GM21786 (cell line): ENCODE results near the gene ZNF460.

Source experiments
- ATAC-seq: cut with Tn5 transposase; IDR thresholded peaks from one replicate; pipeline ENCODE4 v1.9.1; 2021; ENCODE audit not compliant: unreplicated experiment

ZNF460 gene

DNA sequence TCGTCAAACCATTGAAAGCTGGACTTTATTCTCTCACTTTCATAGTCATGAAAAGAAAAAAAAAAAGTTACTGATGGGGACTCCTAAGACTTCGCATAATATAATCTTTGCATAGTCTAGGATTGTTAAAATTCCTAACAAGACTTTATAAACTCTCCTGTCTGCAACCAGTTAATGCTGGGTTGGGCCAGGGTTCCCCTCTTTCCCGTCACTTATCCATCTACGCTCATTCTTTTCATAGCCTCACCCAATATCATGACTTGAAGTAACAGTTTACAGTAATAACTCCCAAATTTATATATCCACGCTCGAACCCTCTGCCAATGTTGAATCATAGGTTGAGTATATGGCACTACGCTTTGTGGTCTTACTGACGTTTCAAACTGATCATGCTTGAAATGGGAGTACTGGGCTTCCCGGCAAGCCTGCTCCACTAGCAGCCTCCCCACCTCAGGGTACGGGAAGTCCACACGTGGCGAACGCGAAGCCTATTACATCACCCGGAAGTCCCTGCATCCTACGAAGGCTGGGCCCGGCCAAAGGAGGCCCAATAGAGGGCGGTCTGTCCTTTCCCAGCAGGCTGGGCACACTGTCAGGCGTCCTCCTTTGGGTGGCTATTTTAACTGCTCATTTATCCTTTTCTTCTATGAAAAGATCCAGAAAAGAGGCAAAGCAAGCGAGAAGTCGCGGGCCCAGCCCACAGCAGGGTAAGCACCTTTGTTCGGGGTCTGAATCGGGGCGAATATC is 694 bp upstream of the ZNF460 start:
- ATAC-seq, result peak; percentile 63

- no peak for ATAC-seq
Measured at GRCh38 chr19:57280962-57281400, 696 bp downstream of the ZNF460 start.

DNA sequence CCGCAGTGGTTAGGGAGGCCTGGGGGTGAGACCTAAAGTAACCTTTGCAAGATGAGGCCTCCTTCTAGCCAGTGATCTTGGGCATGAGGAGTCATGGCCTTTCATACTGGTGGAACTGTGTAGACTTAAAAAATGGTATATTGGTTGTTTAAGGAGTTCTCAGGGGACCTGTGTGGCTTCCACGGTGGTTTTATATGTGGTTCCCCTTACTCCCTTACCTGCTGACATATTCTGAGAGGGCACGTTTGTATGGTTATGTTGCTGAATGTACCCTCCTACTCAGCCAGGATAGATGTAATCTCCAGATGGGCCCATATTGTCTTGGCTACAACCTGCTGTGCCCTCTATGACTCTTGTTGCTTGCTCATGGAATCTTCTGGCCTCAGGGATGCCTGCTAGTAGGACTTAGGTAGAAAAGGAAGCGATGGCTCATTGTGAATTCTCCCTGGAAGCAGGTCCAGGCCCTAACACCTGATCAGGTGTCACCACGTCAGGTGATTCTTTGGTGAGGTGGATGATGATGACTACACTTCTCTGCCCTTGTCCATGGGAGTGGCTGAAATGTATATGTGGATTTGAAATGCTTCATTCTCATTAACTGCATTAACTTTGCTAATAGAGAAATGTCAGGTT is 1.8 kb downstream of the ZNF460 start:
- ATAC-seq, result no peak

GRCh38 chr19:57288373-57288772 is 8.1 kb downstream of the ZNF460 start:
- no peak for ATAC-seq

DNA sequence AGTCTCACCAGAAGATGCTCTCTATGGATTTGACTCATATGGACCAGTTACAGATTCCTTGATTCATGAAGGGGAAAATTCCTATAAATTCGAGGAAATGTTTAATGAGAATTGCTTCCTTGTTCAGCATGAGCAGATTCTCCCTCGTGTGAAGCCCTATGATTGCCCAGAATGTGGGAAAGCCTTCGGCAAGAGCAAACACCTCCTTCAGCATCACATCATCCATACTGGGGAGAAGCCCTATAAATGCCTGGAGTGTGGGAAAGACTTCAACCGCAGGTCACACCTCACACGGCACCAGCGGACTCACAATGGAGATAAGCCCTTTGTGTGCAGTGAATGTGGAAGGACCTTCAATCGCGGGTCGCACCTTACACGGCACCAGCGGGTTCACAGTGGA is 10.7 kb downstream of the ZNF460 start:
- no peak for ATAC-seq

GRCh38 chr19:57292547-57292946 is 12.3 kb downstream of the ZNF460 start:
- ATAC-seq, result no peak

DNA sequence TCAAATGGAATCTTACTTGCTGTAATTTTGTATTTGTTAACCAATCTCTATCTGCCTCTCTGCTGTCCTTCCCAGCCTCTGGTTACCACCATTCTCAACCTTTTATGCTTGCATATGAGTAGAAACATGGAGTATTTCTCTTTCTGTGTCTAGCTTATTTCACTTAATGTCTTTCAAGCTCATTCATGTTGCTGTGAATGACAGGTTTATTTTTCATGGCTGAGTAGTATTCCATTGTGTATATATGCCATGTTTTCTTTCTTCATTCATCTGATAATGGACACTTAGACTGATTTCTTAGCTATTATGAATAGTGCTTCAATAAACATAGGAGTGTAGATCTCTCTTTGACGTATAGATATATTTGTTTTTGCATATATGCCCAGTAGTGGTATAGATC is 13.4 kb downstream of the ZNF460 start:
- no peak for ATAC-seq

DNA sequence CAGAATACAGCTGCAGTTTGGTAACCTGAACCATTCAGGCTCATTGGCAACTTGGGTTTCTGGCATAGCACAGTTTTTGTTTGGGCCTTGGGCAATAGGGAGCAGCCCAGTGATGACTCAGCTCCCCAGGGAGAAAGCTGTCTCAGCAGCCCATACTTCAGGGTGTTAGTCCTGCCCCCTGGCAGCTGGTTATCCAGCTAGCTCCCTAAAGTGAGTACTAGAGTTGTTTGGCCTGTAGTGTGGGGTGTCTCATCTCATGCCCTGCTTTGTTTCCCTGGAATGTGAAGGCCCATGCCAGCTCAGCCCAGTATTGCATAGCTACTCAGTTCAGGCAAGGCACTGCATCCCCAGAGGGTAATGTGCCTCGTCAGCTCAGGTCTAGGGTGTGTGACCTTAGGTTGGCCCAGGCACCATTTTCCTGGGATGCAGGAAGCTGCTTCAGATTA is 21.8 kb downstream of the ZNF460 start:
- no peak for ATAC-seq

DNA sequence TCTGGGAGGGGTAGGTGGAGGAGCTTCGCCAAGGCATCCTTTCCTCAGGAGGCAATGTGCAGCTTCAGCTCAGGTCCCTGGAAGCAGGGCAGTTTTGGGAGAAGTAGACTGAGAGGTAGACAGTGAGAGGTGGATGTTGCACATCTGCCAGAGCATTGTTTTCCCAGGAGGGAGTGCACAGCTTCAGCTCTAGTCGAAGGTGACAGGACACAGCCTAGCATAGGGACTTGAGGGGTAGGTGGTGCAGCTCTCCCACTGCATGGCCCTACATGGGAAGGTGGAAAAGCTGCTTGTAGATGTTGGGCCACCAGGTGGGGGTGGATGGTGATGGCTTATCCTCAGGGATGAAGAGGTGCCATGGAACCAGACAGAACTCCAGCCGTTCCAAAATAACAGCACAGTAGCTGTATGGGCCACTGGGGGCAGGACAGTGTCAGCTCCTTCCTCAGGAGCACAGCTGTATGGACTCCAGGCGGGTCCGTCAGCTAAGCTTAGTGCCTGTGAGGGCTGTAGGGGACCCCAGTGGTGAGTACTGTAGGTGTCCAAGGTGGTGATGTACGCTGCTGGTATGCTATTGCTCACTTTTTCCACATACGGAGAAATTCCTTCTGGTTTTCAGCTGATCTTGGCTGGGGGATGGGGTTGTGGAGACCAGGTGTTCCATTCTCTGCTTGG is 22.6 kb downstream of the ZNF460 start:
- ATAC-seq, result no peak

- ATAC-seq, result no peak
Measured at GRCh38 chr19:57305056-57305455, 24.8 kb downstream of the ZNF460 start.

- ATAC-seq, result no peak
Measured at GRCh38 chr19:57308514-57308913, 28.2 kb downstream of the ZNF460 start.

GRCh38 chr19:57310792-57311191 is 30.5 kb downstream of the ZNF460 start:
- ATAC-seq, result no peak

DNA sequence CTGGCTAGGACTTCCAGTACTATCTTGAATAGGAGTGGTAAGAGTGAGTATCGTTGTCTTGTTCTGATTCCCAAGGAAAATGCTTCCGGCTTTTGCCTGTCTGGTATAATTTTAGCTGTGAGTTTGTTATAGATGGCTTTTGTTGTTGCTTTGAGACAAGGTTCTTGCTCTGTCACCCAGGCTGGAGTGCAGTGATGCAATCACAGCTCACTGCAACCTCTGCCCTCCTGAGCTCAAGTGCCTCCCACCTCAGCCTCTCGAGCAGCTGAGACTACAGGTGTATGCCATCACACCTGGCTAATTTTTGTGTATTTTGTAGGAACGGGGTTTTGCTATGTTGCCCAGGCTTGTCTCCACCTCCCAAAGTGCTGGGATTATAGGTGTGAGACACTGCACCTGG is 33.9 kb downstream of the ZNF460 start:
- no peak for ATAC-seq

DNA sequence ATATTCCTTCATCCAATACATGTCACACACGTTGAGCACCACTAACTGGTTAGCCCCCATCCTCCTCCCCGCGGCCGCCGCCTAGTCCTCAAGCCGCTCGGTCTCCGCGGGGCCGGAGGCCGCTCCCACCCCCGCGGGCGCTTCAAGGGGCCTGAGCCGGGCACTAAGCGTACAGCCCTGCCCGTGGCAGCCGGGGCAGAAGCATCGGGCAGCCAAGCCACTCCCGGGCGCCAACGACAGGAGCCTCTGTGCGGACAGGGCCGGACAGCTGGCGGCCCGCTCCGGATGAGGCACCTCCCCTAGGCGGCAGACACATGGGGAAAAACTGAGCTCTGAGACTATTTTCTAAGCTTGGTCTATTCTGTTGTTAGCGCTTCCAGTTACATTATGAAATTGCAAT is 37.2 kb downstream of the ZNF460 start:
- ATAC-seq, result no peak

DNA sequence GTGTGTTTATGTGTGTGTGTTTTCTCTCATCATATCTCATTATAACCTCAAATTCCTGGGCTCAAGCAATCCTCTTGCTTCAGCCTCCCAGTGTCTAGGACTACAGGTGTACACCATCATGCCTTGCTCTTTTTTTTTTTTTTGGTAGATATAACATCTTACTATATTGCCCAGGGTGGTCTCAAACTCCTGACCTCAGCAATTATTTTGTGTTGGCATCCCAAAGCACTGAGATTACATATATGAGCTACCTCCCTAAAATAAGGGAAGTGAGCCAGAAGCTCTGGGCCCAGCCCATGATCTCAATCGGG is 39.5 kb downstream of the ZNF460 start:
- no peak for ATAC-seq

- ATAC-seq, result peak; percentile 91
Measured at GRCh38 chr19:57320180-57321084, 40.1 kb downstream of the ZNF460 start, which contains the start of gene ZNF543. TSS of gene ZNF543 (plus strand) at chr19:57320472. CDS start at chr19:57320854, 382 bp downstream.

- no peak for ATAC-seq
Measured at GRCh38 chr19:57321116-57321515, 40.8 kb downstream of the ZNF460 start.

GRCh38 chr19:57321751-57322150 is 41.5 kb downstream of the ZNF460 start:
- ATAC-seq, result no peak

DNA sequence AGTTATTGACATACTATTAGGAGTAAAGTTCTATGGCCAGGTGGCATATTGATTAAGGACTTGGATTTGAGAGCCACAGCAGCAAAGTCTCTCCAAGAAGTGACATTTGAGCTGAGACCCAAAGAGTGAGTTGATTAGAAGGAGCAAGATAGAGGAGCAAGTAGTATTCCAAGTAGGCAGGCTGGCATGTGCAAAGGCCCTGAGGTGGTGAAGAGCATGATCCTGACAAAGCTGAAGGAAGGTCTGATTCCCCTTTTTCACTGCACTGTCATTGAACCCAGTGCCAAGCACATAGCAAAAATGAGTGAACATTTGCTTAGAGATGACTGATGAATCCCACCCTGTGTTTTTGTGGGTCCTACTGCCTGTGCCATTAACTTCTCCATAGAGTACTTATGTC is 44.7 kb downstream of the ZNF460 start:
- ATAC-seq, result no peak

GRCh38 chr19:57327993-57328392 is 47.7 kb downstream of the ZNF460 start:
- no peak for ATAC-seq

GRCh38 chr19:57334191-57334590 is 53.9 kb downstream of the ZNF460 start:
- no peak for ATAC-seq
